WTC11 (cell line): Measurements from ENCODE around the gene MYO9A.

Experiments used
- ELF4 ChIP-seq: sonication (generic); formaldehyde crosslinking; IDR thresholded peaks from 2 replicates; pipeline ENCODE4 v1.8.1; 2022; ENCODE audit warnings: low read depth, mild to moderate bottlenecking, moderate library complexity, missing genetic modification reagents
- ESRRA ChIP-seq: sonication (generic); formaldehyde crosslinking; IDR thresholded peaks from 2 replicates; pipeline ENCODE4 v1.8.1; 2022; ENCODE audit warnings: mild to moderate bottlenecking, missing genetic modification reagents, borderline replicate concordance
- MLX ChIP-seq: sonication (generic); formaldehyde crosslinking; IDR thresholded peaks from 2 replicates; pipeline ENCODE4 v1.8.1; 2023; ENCODE audit warnings: mild to moderate bottlenecking, missing genetic modification reagents, moderate library complexity
- NR2C2 ChIP-seq: sonication (generic); formaldehyde crosslinking; IDR thresholded peaks from 2 replicates; pipeline ENCODE4 v1.8.0; 2022; ENCODE audit warnings: mild to moderate bottlenecking, missing genetic modification reagents
- RELA ChIP-seq: sonication (generic); formaldehyde crosslinking; IDR thresholded peaks from 2 replicates; pipeline ENCODE4 v1.8.1; 2022; ENCODE audit warnings: missing genetic modification reagents, mild to moderate bottlenecking, borderline replicate concordance
- RORB ChIP-seq: fragments of 250-450 bp; sonication (Bioruptor Pico); IDR thresholded peaks from 2 replicates; pipeline ENCODE4 v1.9.0; 2021; ENCODE audit warnings: mild to moderate bottlenecking
- USF2 ChIP-seq: sonication (generic); formaldehyde crosslinking; IDR thresholded peaks from 2 replicates; pipeline ENCODE4 v1.8.1; 2023; ENCODE audit warnings: mild to moderate bottlenecking, missing genetic modification reagents, moderate library complexity
- ZNF532 ChIP-seq: fragments of 250-450 bp; sonication (Bioruptor Pico); IDR thresholded peaks from 2 replicates; pipeline ENCODE4 v1.9.0; 2021; ENCODE audit warnings: mild to moderate bottlenecking, borderline replicate concordance
- TF ChIP-seq, protein P1 (sequence below): fragments of 200-600 bp; IDR thresholded peaks from 2 replicates; pipeline ENCODE4 v1.8.0; 2022; ENCODE audit warnings: antibody characterized with exemption
- TF ChIP-seq, protein P2 (sequence below): sonication (generic); formaldehyde crosslinking; IDR thresholded peaks from 2 replicates; pipeline ENCODE4 v1.8.0; 2022; ENCODE audit warnings: mild to moderate bottlenecking, missing genetic modification reagents
- TF ChIP-seq, protein P3 (sequence below): sonication (generic); formaldehyde crosslinking; IDR thresholded peaks from 2 replicates; pipeline ENCODE4 v1.8.0; 2022; ENCODE audit warnings: mild to moderate bottlenecking, missing genetic modification reagents

DNA sequence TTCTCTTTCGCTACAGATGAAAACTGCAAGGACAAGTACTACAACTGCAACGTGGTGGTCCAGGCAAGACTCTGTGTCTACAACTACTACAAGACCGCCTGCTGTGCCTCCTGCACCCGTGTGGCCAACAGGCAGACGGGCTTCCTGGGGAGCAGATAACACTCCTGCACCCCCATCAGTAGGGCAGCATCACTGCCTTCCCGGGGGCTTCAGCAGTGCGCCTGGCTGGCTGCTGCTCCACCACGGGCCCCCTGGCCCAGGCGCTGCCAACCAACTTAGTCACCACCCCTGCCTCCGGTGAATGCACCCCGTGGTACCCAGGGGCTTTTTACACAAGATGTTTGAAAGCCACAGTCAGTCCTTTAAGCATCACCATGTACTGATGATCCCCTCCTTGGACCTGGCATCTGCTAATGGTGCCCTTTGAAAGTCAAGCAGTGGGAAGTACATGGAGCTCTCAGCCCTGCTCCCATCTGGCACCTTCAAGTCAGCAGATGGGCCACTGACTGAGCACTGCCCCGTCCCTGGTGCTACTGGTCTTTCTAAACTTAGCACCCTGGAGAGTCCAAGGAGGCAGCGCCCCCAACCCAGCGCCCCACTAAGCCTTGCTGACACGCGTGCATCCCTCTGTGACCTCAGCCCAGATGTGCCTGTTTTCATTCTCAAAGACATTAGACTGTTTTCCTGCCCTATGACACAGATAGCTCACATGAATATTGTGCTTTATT lies 340.6 kb downstream of the MYO9A start:
- TF ChIP-seq, protein P1, sequence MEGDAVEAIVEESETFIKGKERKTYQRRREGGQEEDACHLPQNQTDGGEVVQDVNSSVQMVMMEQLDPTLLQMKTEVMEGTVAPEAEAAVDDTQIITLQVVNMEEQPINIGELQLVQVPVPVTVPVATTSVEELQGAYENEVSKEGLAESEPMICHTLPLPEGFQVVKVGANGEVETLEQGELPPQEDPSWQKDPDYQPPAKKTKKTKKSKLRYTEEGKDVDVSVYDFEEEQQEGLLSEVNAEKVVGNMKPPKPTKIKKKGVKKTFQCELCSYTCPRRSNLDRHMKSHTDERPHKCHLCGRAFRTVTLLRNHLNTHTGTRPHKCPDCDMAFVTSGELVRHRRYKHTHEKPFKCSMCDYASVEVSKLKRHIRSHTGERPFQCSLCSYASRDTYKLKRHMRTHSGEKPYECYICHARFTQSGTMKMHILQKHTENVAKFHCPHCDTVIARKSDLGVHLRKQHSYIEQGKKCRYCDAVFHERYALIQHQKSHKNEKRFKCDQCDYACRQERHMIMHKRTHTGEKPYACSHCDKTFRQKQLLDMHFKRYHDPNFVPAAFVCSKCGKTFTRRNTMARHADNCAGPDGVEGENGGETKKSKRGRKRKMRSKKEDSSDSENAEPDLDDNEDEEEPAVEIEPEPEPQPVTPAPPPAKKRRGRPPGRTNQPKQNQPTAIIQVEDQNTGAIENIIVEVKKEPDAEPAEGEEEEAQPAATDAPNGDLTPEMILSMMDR: no peak
- no peak for TF ChIP-seq RELA
- no peak for TF ChIP-seq ESRRA (CRISPR knock-in tag)
- TF ChIP-seq, protein P2, sequence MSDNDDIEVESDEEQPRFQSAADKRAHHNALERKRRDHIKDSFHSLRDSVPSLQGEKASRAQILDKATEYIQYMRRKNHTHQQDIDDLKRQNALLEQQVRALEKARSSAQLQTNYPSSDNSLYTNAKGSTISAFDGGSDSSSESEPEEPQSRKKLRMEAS: no peak
- TF ChIP-seq ZNF532: no peak
- no peak for TF ChIP-seq ELF4 (CRISPR knock-in tag)
- TF ChIP-seq, protein P3, sequence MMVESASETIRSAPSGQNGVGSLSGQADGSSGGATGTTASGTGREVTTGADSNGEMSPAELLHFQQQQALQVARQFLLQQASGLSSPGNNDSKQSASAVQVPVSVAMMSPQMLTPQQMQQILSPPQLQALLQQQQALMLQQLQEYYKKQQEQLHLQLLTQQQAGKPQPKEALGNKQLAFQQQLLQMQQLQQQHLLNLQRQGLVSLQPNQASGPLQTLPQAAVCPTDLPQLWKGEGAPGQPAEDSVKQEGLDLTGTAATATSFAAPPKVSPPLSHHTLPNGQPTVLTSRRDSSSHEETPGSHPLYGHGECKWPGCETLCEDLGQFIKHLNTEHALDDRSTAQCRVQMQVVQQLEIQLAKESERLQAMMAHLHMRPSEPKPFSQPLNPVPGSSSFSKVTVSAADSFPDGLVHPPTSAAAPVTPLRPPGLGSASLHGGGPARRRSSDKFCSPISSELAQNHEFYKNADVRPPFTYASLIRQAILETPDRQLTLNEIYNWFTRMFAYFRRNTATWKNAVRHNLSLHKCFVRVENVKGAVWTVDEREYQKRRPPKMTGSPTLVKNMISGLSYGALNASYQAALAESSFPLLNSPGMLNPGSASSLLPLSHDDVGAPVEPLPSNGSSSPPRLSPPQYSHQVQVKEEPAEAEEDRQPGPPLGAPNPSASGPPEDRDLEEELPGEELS (CRISPR knock-in tag): no peak
- no peak for TF ChIP-seq MLX
- TF ChIP-seq RORB (CRISPR knock-in tag): no peak
- TF ChIP-seq USF2: no peak
- TF ChIP-seq NR2C2 (CRISPR knock-in tag): no peak
